GM23338 (cell line): ENCODE measurements around the gene ALDH8A1. TPM values are rescaled to one million over a fixed set of nuclear protein-coding genes. Genes with fewer than 3 reads are reported as not detected.
A peak's percentile ranks its signal among the peaks of the same experiment; 100 is the strongest.

Experiments
- ATAC-seq: fragments of 200-7000 bp; cut with Tn5 transposase; 3 replicates; pipeline ENCODE4 v1.9.1; 2020
- DNase-seq: peaks from one replicate; pipeline ENCODE4 v3.0.0-alpha.2; 2015; ENCODE audit warnings: low spot score
- H2AFZ ChIP-seq: fragments of 200-600 bp; sonication (generic); 2 replicates; pipeline ENCODE4 v1.8.0; 2016; ENCODE audit warnings: antibody characterized with exemption, mild to moderate bottlenecking, moderate library complexity
- H3F3A ChIP-seq: fragments of 200-600 bp; sonication (generic); replicated peaks from 2 replicates; pipeline ENCODE4 v1.8.0; 2017; ENCODE audit warnings: antibody characterized with exemption, mixed run types, low read depth
- H3K27ac ChIP-seq: fragments of 200-600 bp; sonication (generic); 2 replicates; pipeline ENCODE4 v1.6.1; 2016; ENCODE audit warnings: low read depth
- H3K27me3 ChIP-seq: fragments of 200-600 bp; sonication (generic); 2 replicates; pipeline ENCODE4 v1.8.0; 2016; ENCODE audit warnings: mild to moderate bottlenecking, mixed run types, moderate library complexity; ENCODE audit not compliant: insufficient read depth
- H3K36me3 ChIP-seq: fragments of 200-600 bp; sonication (generic); 2 replicates; pipeline ENCODE4 v1.8.0; 2016; ENCODE audit warnings: mild to moderate bottlenecking; ENCODE audit not compliant: insufficient read depth
- H3K4me1 ChIP-seq: fragments of 200-600 bp; sonication (generic); 2 replicates; pipeline ENCODE4 v1.8.0; 2016; ENCODE audit warnings: mild to moderate bottlenecking, moderate library complexity; ENCODE audit not compliant: insufficient read depth
- H3K4me2 ChIP-seq: fragments of 200-600 bp; sonication (generic); 2 replicates; pipeline ENCODE4 v1.7.1; 2017; ENCODE audit warnings: mixed run types
- H3K4me3 ChIP-seq: fragments of 200-600 bp; sonication (generic); 2 replicates; pipeline ENCODE4 v1.6.1; 2016; ENCODE audit warnings: mixed run types
- H3K79me2 ChIP-seq: fragments of 200-600 bp; sonication (generic); replicated peaks from 2 replicates; pipeline ENCODE4 v1.8.0; 2017; ENCODE audit warnings: mild to moderate bottlenecking; ENCODE audit not compliant: insufficient read depth
- H3K9me2 ChIP-seq: fragments of 200-600 bp; sonication (generic); 2 replicates; pipeline ENCODE4 v1.8.0; 2017; ENCODE audit not compliant: insufficient read depth
- H4K20me1 ChIP-seq: fragments of 200-600 bp; sonication (generic); replicated peaks from 2 replicates; pipeline ENCODE4 v1.8.0; 2017; ENCODE audit warnings: mild to moderate bottlenecking; ENCODE audit not compliant: insufficient read depth
- H3K27ac Mint-ChIP-seq: 2 replicates; pipeline ENCODE4 v1.8.0; 2020; ENCODE audit warnings: inconsistent platforms, mild to moderate bottlenecking, moderate library complexity, mixed read lengths
- H3K27me3 Mint-ChIP-seq: 3 replicates; pipeline ENCODE4 v1.8.0; 2022; ENCODE audit warnings: low read depth, mild to moderate bottlenecking, moderate library complexity, mixed read lengths, inconsistent platforms; ENCODE audit not compliant: insufficient read depth, poor library complexity
- H3K36me3 Mint-ChIP-seq: 3 replicates; pipeline ENCODE4 v1.8.0; 2021; ENCODE audit warnings: low read depth, mild to moderate bottlenecking, inconsistent platforms, moderate library complexity, mixed read lengths
- H3K4me1 Mint-ChIP-seq: 3 replicates; pipeline ENCODE4 v1.8.0; 2020; ENCODE audit warnings: mild to moderate bottlenecking, inconsistent platforms, mixed read lengths
- H3K4me3 Mint-ChIP-seq: 3 replicates; pipeline ENCODE4 v1.8.0; 2021; ENCODE audit warnings: moderate library complexity, mild to moderate bottlenecking, inconsistent platforms, mixed read lengths
- H3K9me3 Mint-ChIP-seq: 3 replicates; pipeline ENCODE4 v1.8.0; 2020; ENCODE audit warnings: moderate library complexity, mild to moderate bottlenecking, inconsistent platforms, mixed read lengths
- CREB1 ChIP-seq: fragments of 250-450 bp; sonication (Bioruptor Pico); IDR thresholded peaks from 2 replicates; pipeline ENCODE4 v1.5.0; 2020; ENCODE audit warnings: low read depth, mild to moderate bottlenecking, moderate library complexity
- CTCF ChIP-seq, 2 experiments: fragments of 200-600 bp in 1 of 2; sonication (generic) in 1 of 2; conservative IDR thresholded peaks; 2 replicates each; pipeline versions ENCODE4 v1.5.1 to v1.6.1; 2016 to 2017; ENCODE audit warnings: antibody characterized with exemption in 2 of 2, low read depth in 2 of 2, mild to moderate bottlenecking in 2 of 2, moderate library complexity in 1 of 2
- ETS1 ChIP-seq: IDR thresholded peaks from 2 replicates; pipeline ENCODE4 v1.6.1; 2016; ENCODE audit warnings: antibody characterized with exemption
- EZH2 ChIP-seq: fragments of 200-600 bp; sonication (generic); IDR thresholded peaks from one replicate; pipeline ENCODE4 v1.8.0; 2017; ENCODE audit warnings: antibody characterized with exemption, mild to moderate bottlenecking, low read depth; ENCODE audit not compliant: unreplicated experiment
- JUNB ChIP-seq: IDR thresholded peaks from one replicate; pipeline ENCODE4 v1.6.1; 2016; ENCODE audit warnings: antibody characterized with exemption; ENCODE audit not compliant: unreplicated experiment
- STAT1 ChIP-seq: IDR thresholded peaks from one replicate; pipeline ENCODE4 v1.6.1; 2016; ENCODE audit warnings: antibody characterized with exemption; ENCODE audit not compliant: unreplicated experiment
- ZNF462 ChIP-seq: fragments of 250-450 bp; sonication (Bioruptor Pico); IDR thresholded peaks from 2 replicates; pipeline ENCODE4 v1.5.0; 2020; ENCODE audit warnings: mild to moderate bottlenecking, moderate library complexity
- polyA plus RNA-seq: library from polyadenylated mRNA; unstranded; fragments of >200 nt; fragmentation: Nextera tagmentation; extraction: Ambion mirVana; gene quantifications from 2 replicates; pipeline ENCODE4 v1.2.1, GENCODE V29; 2016
- total RNA-seq: library from RNA; depleted of rRNA; stranded (reverse); fragments of >200 nt; shearing (Covaris generic); gene quantifications from 2 replicates; pipeline ENCODE4 v1.2.3, GENCODE V29; 2014

ALDH8A1 gene
- total and polyA plus RNA-seq, 2 experiments from 2014 or later: not detected

DNA sequence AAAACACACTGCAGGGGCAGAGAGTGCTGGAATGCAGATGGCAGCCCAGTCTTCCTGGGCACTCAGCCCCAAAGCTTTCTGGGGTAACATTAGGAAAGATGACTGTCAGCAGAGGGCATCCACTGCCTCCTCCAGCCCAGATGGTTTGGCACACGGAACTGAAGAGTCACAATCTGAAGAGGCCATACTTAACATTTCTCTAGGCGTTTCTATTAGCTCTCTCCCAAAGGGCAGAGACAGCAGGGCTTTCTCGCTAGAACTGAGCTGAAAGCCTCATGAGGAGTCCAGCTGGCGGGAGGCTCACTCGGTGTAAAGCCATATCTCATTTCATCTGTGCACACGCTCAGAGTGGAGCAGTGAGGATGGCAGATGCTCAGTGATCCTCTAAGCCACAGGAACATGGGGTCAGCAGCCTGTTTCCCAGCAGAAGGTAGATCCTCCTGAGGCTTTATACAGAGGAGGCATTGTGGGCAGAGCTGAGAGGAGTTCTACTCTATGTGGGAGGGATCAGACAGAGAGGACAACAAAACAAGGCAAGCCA lies 28.1 kb downstream of the ALDH8A1 start (continued):
- TF ChIP-seq ZNF462 (no peak), STAT1 (no peak), EZH2 (no peak), CTCF (conservative IDR thresholded peaks at IDR 0.05; ENCODE audit: low read depth in 2 of 2) (no peak), ETS1 (no peak)

GRCh38 chr6:134921276-134921675 lies 28.6 kb downstream of the ALDH8A1 start:
- no peaks in the 10 kb centered on the region for H3K27me3 Mint-ChIP-seq
- peaks cover 3% of the 10 kb centered on the region for H3K4me1 Mint-ChIP-seq
- H3K27ac Mint-ChIP-seq: no peak overlapping the region; the same call in 1 of the 2 replicates
- no peaks in the 10 kb centered on the region for H4K20me1 ChIP-seq
- H3K4me2 ChIP-seq: no peak overlapping the region
- no peak overlapping the region for H3K4me3 Mint-ChIP-seq
- no peak overlapping the region for H3K4me3 ChIP-seq
- H3K36me3 Mint-ChIP-seq: no peaks in the 10 kb centered on the region
- ATAC-seq (peak; percentile 31; the same call in 1 of the 3 replicates), DNase-seq (no peak)
- H3K27ac ChIP-seq: no peak overlapping the region
- no peaks in the 10 kb centered on the region for H3K36me3 ChIP-seq
- H2AFZ ChIP-seq: peak overlapping the region; percentile 76; the same call in 1 of the 2 replicates
- H3K79me2 ChIP-seq: no peaks in the 10 kb centered on the region
- H3F3A ChIP-seq: no peaks in the 10 kb centered on the region
- no peaks in the 10 kb centered on the region for H3K4me1 ChIP-seq
- H3K9me3 Mint-ChIP-seq: no peaks in the 10 kb centered on the region
- no peaks in the 10 kb centered on the region; the same call in none of the 2 replicates for H3K9me2 ChIP-seq
- no peaks in the 10 kb centered on the region for H3K27me3 ChIP-seq
- TF ChIP-seq CTCF (conservative IDR thresholded peaks at IDR 0.05; ENCODE audit: low read depth in 2 of 2) (no peak), ETS1 (no peak), JUNB (no peak), CREB1 (CRISPR knock-in tag) (no peak)
